NCI-H2171 (cell line): Measurements from ENCODE around the gene ANKRD53.
"Not testable (repeated sequence)": the region's sequence is repeated elsewhere in the genome, so short reads cannot be mapped to it uniquely, and the experiment has no call there.

ENCODE experiments used
- DNase-seq: peaks from one replicate; lab custom pipeline; 2025; lab: John Stamatoyannopoulos, UW

Gene ANKRD53

GRCh38 chr2:71018625-71019024, 40.2 kb downstream of the ANKRD53 start:
- no peak for DNase-seq

GRCh38 chr2:71019989-71020388, 41.6 kb downstream of the ANKRD53 start:
- not testable (repeated sequence) for DNase-seq

- DNase-seq: not testable (repeated sequence)
These were observed 43.0 kb downstream of the ANKRD53 start for GRCh38 chr2:71021394-71021793.

GRCh38 chr2:71023553-71024243, 45.3 kb downstream of the ANKRD53 start:
- DNase-seq: not testable (repeated sequence)
